Uterus (tissue), 4 donors: ENCODE measurements around the gene MTG2. TPM values are rescaled to one million over a fixed set of nuclear protein-coding genes. Genes with fewer than 3 reads are reported as not detected.

Source experiments
- DNase-seq, 2 donors: peaks; one replicate each; pipeline ENCODE4 v3.0.0-alpha.2; 2019 to 2020
- H3K27ac ChIP-seq, 2 donors: fragments of 200-600 bp; sonication (generic); 1 replicate in 1 of 2; 2 replicates in 1 of 2; pipeline ENCODE4 v1.5.1; 2016 to 2018
- H3K27me3 ChIP-seq, 2 donors: fragments of 200-600 bp; sonication (generic); one replicate each; pipeline ENCODE4 v1.5.1; 2018 to 2019; ENCODE audit warnings: control low read depth in 1 of 2
- H3K36me3 ChIP-seq, 2 donors: fragments of 200-600 bp; sonication (generic); one replicate each; pipeline ENCODE4 v1.5.1; 2019; ENCODE audit warnings: control low read depth in 1 of 2
- H3K4me1 ChIP-seq, 2 donors: fragments of 200-600 bp; sonication (generic); one replicate each; pipeline ENCODE4 v1.5.1; 2018 to 2019; ENCODE audit warnings: control low read depth in 1 of 2
- H3K4me3 ChIP-seq, 2 donors: fragments of 200-600 bp; sonication (generic); 1 replicate in 1 of 2; 2 replicates in 1 of 2; pipeline ENCODE4 v1.5.1; 2018 to 2019; ENCODE audit warnings: mild to moderate bottlenecking in 1 of 2
- H3K9me3 ChIP-seq, 2 donors: fragments of 200-600 bp; sonication (generic); one replicate each; pipeline ENCODE4 v1.5.1; 2019; ENCODE audit warnings: control low read depth in 1 of 2
- CTCF ChIP-seq, 4 experiments: fragments of 200-600 bp in 2 of 4; fragments of 450-650 bp in 2 of 4; sonication (generic) in 2 of 4; IDR thresholded peaks; one replicate each; pipeline ENCODE4 v1.5.1; 2016 to 2019; ENCODE audit warnings: antibody characterized with exemption in 4 of 4, mild to moderate bottlenecking in 2 of 4, moderate library complexity in 1 of 4
- POLR2A ChIP-seq, 2 donors: fragments of 450-650 bp; IDR thresholded peaks; one replicate each; pipeline ENCODE4 v1.6.1; 2016; ENCODE audit warnings: antibody characterized with exemption in 2 of 2, mild to moderate bottlenecking in 1 of 2, moderate library complexity in 1 of 2
- intact Hi-C: fragments of 100-400 bp; cut with DNase I; formaldehyde crosslinking; loops from one replicate; pipeline ENCODE4 v1.15.1; 2023; ENCODE audit warnings: low total_unique reads
- total RNA-seq, 4 donors: library from RNA; depleted of rRNA in 3 of 4; stranded (reverse); fragments of >200 nt in 3 of 4; gene quantifications; one replicate each; pipeline versions ENCODE4 v1.1.0 to v1.2.4, GENCODE V29; 2014 to 2023
- donor health status: DM: yes; HTN: yes; CAD: no.

MTG2 gene
- total RNA-seq, 4 donors from 2014 or later: 0.59 to 38.5 (median 22.7) TPM

GRCh38 chr20:62138204-62138543, 44.7 kb upstream of the MTG2 start:
- Histone ChIP-seq H3K9me3 (no peaks in the 10 kb centered on the region), H3K27ac (no peak overlapping the region), H3K27me3 (no peaks in the 10 kb centered on the region), H3K4me1 (peaks cover 0 to 10% of the 10 kb centered on the region in 2 donors), H3K4me3 (no peak overlapping the region), H3K36me3 (no peaks in the 10 kb centered on the region)
- intact Hi-C loops: no loop called here
- TF ChIP-seq CTCF (IDR thresholded peaks at IDR 0.05): no peak
- TF ChIP-seq POLR2A (IDR thresholded peaks at IDR 0.05): no peak
- no peak for DNase-seq

- Histone ChIP-seq H3K27me3 (no peaks in the 10 kb centered on the region), H3K27ac (no peak overlapping the region), H3K4me3 (no peak overlapping the region), H3K4me1 (peaks cover 0 to 10% of the 10 kb centered on the region in 2 donors), H3K9me3 (no peaks in the 10 kb centered on the region), H3K36me3 (no peaks in the 10 kb centered on the region)
- intact Hi-C loops: no loop called here
- TF ChIP-seq POLR2A (IDR thresholded peaks at IDR 0.05) (no peak), CTCF (IDR thresholded peaks at IDR 0.05) (no peak)
- no peak for DNase-seq
These were observed 43.9 kb upstream of the MTG2 start for GRCh38 chr20:62138912-62139311.

- intact Hi-C loops: no loop called here
- H3K4me1 ChIP-seq: peaks cover 0 to 13% of the 10 kb centered on the region in 2 donors
- TF ChIP-seq POLR2A (IDR thresholded peaks at IDR 0.05) (no peak), CTCF (IDR thresholded peaks at IDR 0.05) (no peak)
- no peak overlapping the region for H3K4me3 ChIP-seq
- no peak for DNase-seq
- H3K27me3 ChIP-seq: no peaks in the 10 kb centered on the region
- H3K27ac ChIP-seq: no peak overlapping the region
- no peaks in the 10 kb centered on the region for H3K36me3 ChIP-seq
- no peaks in the 10 kb centered on the region for H3K9me3 ChIP-seq
These were observed 43.2 kb upstream of the MTG2 start for GRCh38 chr20:62139636-62140035.

- H3K9me3 ChIP-seq: no peaks in the 10 kb centered on the region
- no peaks in the 10 kb centered on the region for H3K27me3 ChIP-seq
- TF ChIP-seq POLR2A (IDR thresholded peaks at IDR 0.05): no peak
- no peak for TF ChIP-seq CTCF (IDR thresholded peaks at IDR 0.05)
- H3K4me1 ChIP-seq: peaks cover 0 to 21% of the 10 kb centered on the region in 2 donors
- DNase-seq: no peak
- peak overlapping the region; percentile 9 to 99 for H3K27ac ChIP-seq
- H3K36me3 ChIP-seq: no peaks in the 10 kb centered on the region
- intact Hi-C loops: no loop called here
- H3K4me3 ChIP-seq: no peak overlapping the region
These were observed 41.8 kb upstream of the MTG2 start for GRCh38 chr20:62141043-62141396.

GRCh38 chr20:62141397-62142251, 41.2 kb upstream of the MTG2 start:
- TF ChIP-seq CTCF (IDR thresholded peaks at IDR 0.05) (peak in 1 of 4 experiments; percentile 22), POLR2A (IDR thresholded peaks at IDR 0.05) (no peak)
- intact Hi-C loops: no loop called here
- Histone ChIP-seq H3K36me3 (no peaks in the 10 kb centered on the region), H3K27me3 (no peaks in the 10 kb centered on the region), H3K9me3 (no peaks in the 10 kb centered on the region), H3K4me1 (peaks cover 0 to 21% of the 10 kb centered on the region in 2 donors), H3K4me3 (peak overlapping the region; percentile 44 to 90), H3K27ac (peak overlapping the region; percentile 94 to 99)
- DNase-seq: no peak
